ENCODE results near the gene PTPN4.

The PTPN4 gene

GRCh38 chr2:119864318-119864717 is 104.6 kb downstream of the PTPN4 start:
- H3K9me3 ChIP-seq (ENCODE audit: control insufficient read depth, low read length): no peaks in the 10 kb centered on the region
- H3K27me3 ChIP-seq (ENCODE audit: control insufficient read depth in 1 of 2, insufficient read depth in 1 of 2, low read length in 2 of 2): no peaks in the 10 kb centered on the region
- no peak overlapping the region for H4K91ac ChIP-seq (ENCODE audit: low read length)
- no peak overlapping the region for H3K4me2 ChIP-seq (ENCODE audit: low read length, poor library complexity, severe bottlenecking)
- no peaks in the 10 kb centered on the region for H3K4me1 ChIP-seq (ENCODE audit: control insufficient read depth, insufficient read depth, low read depth, low read length)
- no peak overlapping the region for H2AK5ac ChIP-seq (ENCODE audit: low read length, severe bottlenecking)
- H2BK120ac ChIP-seq (ENCODE audit: low read depth, low read length): no peak overlapping the region
- H3K23ac ChIP-seq (ENCODE audit: low read length in 2 of 2): no peak overlapping the region
- no peak overlapping the region for H2BK5ac ChIP-seq (ENCODE audit: low read depth, low read length, poor library complexity, severe bottlenecking)
- no peak overlapping the region for H2AFZ ChIP-seq (ENCODE audit: low read depth, low read length)
- no peak overlapping the region for H3K18ac ChIP-seq (ENCODE audit: low read depth in 1 of 2, low read length in 2 of 2)
- H3K4me3 ChIP-seq (ENCODE audit: insufficient read depth in 1 of 2, low read depth in 1 of 2, low read length in 2 of 2): no peak overlapping the region
- no peak overlapping the region for H3K27ac ChIP-seq (ENCODE audit: low read length, poor library complexity, severe bottlenecking)
- WGBS: no CpG with 5 or more reads among the region's 3 CpGs
- H2BK12ac ChIP-seq (ENCODE audit: low read length in 2 of 2): no peak overlapping the region
- H3K9ac ChIP-seq (ENCODE audit: low read length): no peak overlapping the region
- peaks cover 0 to 3% of the 10 kb centered on the region in 2 experiments for H3K36me3 ChIP-seq (ENCODE audit: control insufficient read depth in 1 of 2, insufficient read depth in 2 of 2, low read depth in 1 of 2, low read length in 2 of 2)
- no peak overlapping the region for H3K14ac ChIP-seq (ENCODE audit: low read length in 2 of 2)
- H3K4ac ChIP-seq (ENCODE audit: low read depth in 1 of 2, low read length in 2 of 2): no peak overlapping the region
- no peak overlapping the region for H2BK15ac ChIP-seq (ENCODE audit: low read depth, poor library complexity, severe bottlenecking)
- H3K79me1 ChIP-seq (replicated peaks; ENCODE audit: low read length, poor library complexity, severe bottlenecking): peaks cover 7% of the 10 kb centered on the region
- no peak for DNase-seq
- no peak overlapping the region for H4K8ac ChIP-seq (ENCODE audit: low read length)

- peaks cover 6% of the 10 kb centered on the region for H3K79me1 ChIP-seq (replicated peaks; ENCODE audit: low read length, poor library complexity, severe bottlenecking)
- H3K9ac ChIP-seq (ENCODE audit: low read length): no peak overlapping the region
Measured at GRCh38 chr2:119871725-119872124, 112.0 kb downstream of the PTPN4 start.

DNA sequence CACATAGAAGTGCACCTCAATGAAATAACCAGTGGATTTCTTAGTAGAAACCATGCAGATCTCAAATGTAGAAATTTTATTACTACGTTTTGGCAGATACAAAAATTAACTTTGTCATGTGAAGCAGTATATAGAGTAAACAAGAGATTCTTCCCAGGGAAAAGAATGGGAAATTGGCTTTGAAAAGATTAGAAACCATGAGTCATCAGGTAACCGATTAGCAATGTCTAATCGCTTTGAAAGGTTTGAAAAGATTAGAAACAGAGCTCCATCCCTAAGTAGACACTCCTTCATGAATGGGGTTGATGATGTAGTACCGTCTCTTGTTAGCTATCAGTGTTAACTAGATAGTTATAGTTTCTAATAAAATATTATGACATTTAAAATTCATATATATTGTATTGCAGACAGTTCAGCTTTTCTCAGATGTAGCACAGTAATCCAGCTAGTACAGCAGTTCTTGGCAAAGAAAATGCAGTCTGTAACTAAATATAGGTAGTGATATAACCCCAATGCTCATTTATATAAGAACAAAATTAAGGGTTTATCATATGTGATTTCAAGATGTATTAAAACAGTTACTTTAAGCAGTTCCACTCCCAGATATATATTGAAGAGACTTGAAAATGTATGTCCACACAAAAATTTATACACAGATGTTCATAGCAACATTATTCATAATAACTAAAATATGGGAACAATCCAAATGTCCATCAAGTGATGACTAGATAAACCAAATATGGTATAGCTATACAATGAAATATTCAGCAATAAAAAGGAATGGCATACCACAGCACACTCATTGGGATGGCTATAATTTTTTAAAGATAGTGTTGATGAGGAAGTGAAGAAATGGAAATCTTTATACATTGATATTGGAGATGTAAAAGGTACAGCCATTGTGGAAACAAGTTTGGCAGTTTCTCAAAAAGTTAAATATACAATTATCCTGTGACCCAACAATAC is 113.9 kb downstream of the PTPN4 start:
- Histone ChIP-seq H3K79me1 (replicated peaks; ENCODE audit: low read length, poor library complexity, severe bottlenecking) (peaks cover 8% of the 10 kb centered on the region), H2BK5ac (ENCODE audit: low read depth, low read length, poor library complexity, severe bottlenecking) (no peak overlapping the region), H2BK120ac (ENCODE audit: low read depth, low read length) (no peak overlapping the region), H3K23ac (ENCODE audit: low read length in 2 of 2) (no peak overlapping the region), H2AFZ (ENCODE audit: low read depth, low read length) (no peak overlapping the region), H3K9ac (ENCODE audit: low read length) (no peak overlapping the region), H3K4me2 (ENCODE audit: low read length, poor library complexity, severe bottlenecking) (no peak overlapping the region), H4K91ac (ENCODE audit: low read length) (no peak overlapping the region), H3K4me1 (ENCODE audit: control insufficient read depth, insufficient read depth, low read depth, low read length) (no peaks in the 10 kb centered on the region), H3K18ac (ENCODE audit: low read depth in 1 of 2, low read length in 2 of 2) (no peak overlapping the region), H2AK5ac (ENCODE audit: low read length, severe bottlenecking) (no peak overlapping the region), H3K27ac (ENCODE audit: low read length, poor library complexity, severe bottlenecking) (no peak overlapping the region), H2BK15ac (ENCODE audit: low read depth, poor library complexity, severe bottlenecking) (no peak overlapping the region), H3K36me3 (ENCODE audit: control insufficient read depth in 1 of 2, insufficient read depth in 2 of 2, low read depth in 1 of 2, low read length in 2 of 2) (no peaks in the 10 kb centered on the region), H3K9me3 (ENCODE audit: control insufficient read depth, low read length) (no peaks in the 10 kb centered on the region), H3K4ac (ENCODE audit: low read depth in 1 of 2, low read length in 2 of 2) (no peak overlapping the region), H3K4me3 (ENCODE audit: insufficient read depth in 1 of 2, low read depth in 1 of 2, low read length in 2 of 2) (no peak overlapping the region), H4K8ac (ENCODE audit: low read length) (no peak overlapping the region), H2BK12ac (ENCODE audit: low read length in 2 of 2) (no peak overlapping the region), H3K27me3 (ENCODE audit: control insufficient read depth in 1 of 2, insufficient read depth in 1 of 2, low read length in 2 of 2) (no peaks in the 10 kb centered on the region), H3K14ac (ENCODE audit: low read length in 2 of 2) (no peak overlapping the region)
- DNase-seq: no peak
- 94% methylated on average over 3 of the region's 4 CpGs for WGBS

More at GRCh38 chr2:119871725-119872124, 112.0 kb downstream of the PTPN4 start:
- Histone ChIP-seq H2AK5ac (ENCODE audit: low read length, severe bottlenecking) (no peak overlapping the region), H4K91ac (ENCODE audit: low read length) (no peak overlapping the region), H3K14ac (ENCODE audit: low read length in 2 of 2) (no peak overlapping the region), H3K4me3 (ENCODE audit: insufficient read depth in 1 of 2, low read depth in 1 of 2, low read length in 2 of 2) (no peak overlapping the region), H3K36me3 (ENCODE audit: control insufficient read depth in 1 of 2, insufficient read depth in 2 of 2, low read depth in 1 of 2, low read length in 2 of 2) (no peaks in the 10 kb centered on the region), H3K27ac (ENCODE audit: low read length, poor library complexity, severe bottlenecking) (no peak overlapping the region), H2BK5ac (ENCODE audit: low read depth, low read length, poor library complexity, severe bottlenecking) (no peak overlapping the region), H2BK12ac (ENCODE audit: low read length in 2 of 2) (no peak overlapping the region), H4K8ac (ENCODE audit: low read length) (no peak overlapping the region), H2BK120ac (ENCODE audit: low read depth, low read length) (no peak overlapping the region), H3K23ac (ENCODE audit: low read length in 2 of 2) (no peak overlapping the region), H3K9me3 (ENCODE audit: control insufficient read depth, low read length) (no peaks in the 10 kb centered on the region), H3K18ac (ENCODE audit: low read depth in 1 of 2, low read length in 2 of 2) (no peak overlapping the region), H2AFZ (ENCODE audit: low read depth, low read length) (no peak overlapping the region), H3K4ac (ENCODE audit: low read depth in 1 of 2, low read length in 2 of 2) (no peak overlapping the region), H2BK15ac (ENCODE audit: low read depth, poor library complexity, severe bottlenecking) (no peak overlapping the region), H3K4me2 (ENCODE audit: low read length, poor library complexity, severe bottlenecking) (no peak overlapping the region), H3K4me1 (ENCODE audit: control insufficient read depth, insufficient read depth, low read depth, low read length) (no peaks in the 10 kb centered on the region), H3K27me3 (ENCODE audit: control insufficient read depth in 1 of 2, insufficient read depth in 1 of 2, low read length in 2 of 2) (no peaks in the 10 kb centered on the region)
- no CpG with 5 or more reads among the region's 3 CpGs for WGBS
- DNase-seq: no peak

DNA sequence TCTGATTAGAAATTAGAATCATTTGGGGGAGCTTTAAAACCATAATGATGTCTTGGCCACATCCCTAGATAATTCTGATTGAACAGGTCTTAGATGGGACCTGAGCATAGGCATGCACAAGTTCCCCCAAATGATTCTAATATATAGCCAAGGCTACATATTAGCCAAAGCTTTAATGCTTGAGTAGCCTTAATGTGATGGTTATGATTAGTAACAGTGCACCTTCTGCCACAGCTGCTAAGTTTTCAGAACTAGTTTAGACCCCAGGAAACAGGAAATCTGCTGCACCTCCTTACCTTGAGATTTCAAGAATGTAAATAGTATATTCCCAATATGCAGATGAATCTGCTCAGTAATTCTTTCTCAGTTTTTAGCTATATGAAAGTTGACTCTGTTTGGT is 119.8 kb downstream of the PTPN4 start:
- Histone ChIP-seq H3K4me2 (ENCODE audit: low read length, poor library complexity, severe bottlenecking) (no peak overlapping the region), H3K4me1 (ENCODE audit: control insufficient read depth, insufficient read depth, low read depth, low read length) (no peaks in the 10 kb centered on the region), H3K9me3 (ENCODE audit: control insufficient read depth, low read length) (no peaks in the 10 kb centered on the region), H2BK12ac (ENCODE audit: low read length in 2 of 2) (no peak overlapping the region), H3K27me3 (ENCODE audit: control insufficient read depth in 1 of 2, insufficient read depth in 1 of 2, low read length in 2 of 2) (no peaks in the 10 kb centered on the region), H3K27ac (ENCODE audit: low read length, poor library complexity, severe bottlenecking) (no peak overlapping the region), H2BK120ac (ENCODE audit: low read depth, low read length) (no peak overlapping the region), H2AFZ (ENCODE audit: low read depth, low read length) (no peak overlapping the region), H4K91ac (ENCODE audit: low read length) (no peak overlapping the region), H3K23ac (ENCODE audit: low read length in 2 of 2) (no peak overlapping the region), H3K4me3 (ENCODE audit: insufficient read depth in 1 of 2, low read depth in 1 of 2, low read length in 2 of 2) (no peak overlapping the region), H2BK15ac (ENCODE audit: low read depth, poor library complexity, severe bottlenecking) (no peak overlapping the region), H3K4ac (ENCODE audit: low read depth in 1 of 2, low read length in 2 of 2) (no peak overlapping the region), H2BK5ac (ENCODE audit: low read depth, low read length, poor library complexity, severe bottlenecking) (no peak overlapping the region), H3K14ac (ENCODE audit: low read length in 2 of 2) (no peak overlapping the region), H3K36me3 (ENCODE audit: control insufficient read depth in 1 of 2, insufficient read depth in 2 of 2, low read depth in 1 of 2, low read length in 2 of 2) (peaks cover 0 to 3% of the 10 kb centered on the region in 2 experiments), H3K79me1 (replicated peaks; ENCODE audit: low read length, poor library complexity, severe bottlenecking) (peaks cover 8% of the 10 kb centered on the region), H2AK5ac (ENCODE audit: low read length, severe bottlenecking) (no peak overlapping the region), H3K18ac (ENCODE audit: low read depth in 1 of 2, low read length in 2 of 2) (no peak overlapping the region), H3K9ac (ENCODE audit: low read length) (no peak overlapping the region), H4K8ac (ENCODE audit: low read length) (no peak overlapping the region)
- DNase-seq: no peak

Measured in mesenchymal stem cell (in vitro differentiated cells and primary cell).